GM18519 (cell line): Measurements from ENCODE around the gene FAM228B.
A peak's percentile ranks its signal among the peaks of the same experiment; 100 is the strongest.
"Not testable (repeated sequence)": the region's sequence is repeated elsewhere in the genome, so short reads cannot be mapped to it uniquely, and the experiment has no call there.

Experiments
- ATAC-seq: cut with Tn5 transposase; IDR thresholded peaks from one replicate; pipeline ENCODE4 v1.9.1; 2021; ENCODE audit warnings: mild to moderate bottlenecking, moderate library complexity; ENCODE audit not compliant: unreplicated experiment, low FRiP score

The FAM228B gene

GRCh38 chr2:24101992-24102391, 21.3 kb upstream of the FAM228B start:
- no peak for ATAC-seq

- ATAC-seq = no peak
Measured at GRCh38 chr2:24102677-24103076, 20.6 kb upstream of the FAM228B start.

- no peak for ATAC-seq
Measured at GRCh38 chr2:24104110-24104650, 19.1 kb upstream of the FAM228B start.

GRCh38 chr2:24104906-24105305, 18.4 kb upstream of the FAM228B start:
- no peak for ATAC-seq

- ATAC-seq = no peak
Measured at GRCh38 chr2:24105816-24106215, 17.5 kb upstream of the FAM228B start.

- no peak for ATAC-seq
Measured at GRCh38 chr2:24106786-24107185, 16.5 kb upstream of the FAM228B start.

- ATAC-seq = no peak
Measured at GRCh38 chr2:24107336-24107735, 15.9 kb upstream of the FAM228B start.

- not testable (repeated sequence) for ATAC-seq
Measured at GRCh38 chr2:24109431-24109830, 13.8 kb upstream of the FAM228B start.

- ATAC-seq = no peak
Measured at GRCh38 chr2:24110660-24111303, 12.5 kb upstream of the FAM228B start.

- no peak for ATAC-seq
Measured at GRCh38 chr2:24111407-24111901, 11.8 kb upstream of the FAM228B start.

- no peak for ATAC-seq
Measured at GRCh38 chr2:24115057-24115456, 8.2 kb upstream of the FAM228B start.

- ATAC-seq = no peak
Measured at GRCh38 chr2:24117902-24118301, 5.4 kb upstream of the FAM228B start.

GRCh38 chr2:24121066-24121465, 2.2 kb upstream of the FAM228B start:
- no peak for ATAC-seq

GRCh38 chr2:24121469-24121868, 1.8 kb upstream of the FAM228B start:
- ATAC-seq = no peak

GRCh38 chr2:24122366-24123194, 689 bp upstream of the FAM228B start:
- peak; percentile 16 for ATAC-seq

GRCh38 chr2:24123922-24124580, 782 bp downstream of the FAM228B start:
- peak; percentile 6 for ATAC-seq

- no peak for ATAC-seq
Measured at GRCh38 chr2:24125956-24126355, 2.7 kb downstream of the FAM228B start.

- ATAC-seq = no peak
Measured at GRCh38 chr2:24132543-24132942, 9.3 kb downstream of the FAM228B start.

GRCh38 chr2:24140305-24140704, 17.0 kb downstream of the FAM228B start:
- ATAC-seq = not testable (repeated sequence)

GRCh38 chr2:24147364-24147763, 24.1 kb downstream of the FAM228B start:
- ATAC-seq = no peak
